SU-DHL-6 (cell line): Measurements from ENCODE around the gene NID2.

Experiments used
- CTCF ChIP-seq: fragments of 200-600 bp; sonication (generic); IDR thresholded peaks from one replicate; pipeline ENCODE4 v1.5.1; 2017; ENCODE audit warnings: antibody characterized with exemption, mild to moderate bottlenecking, low read length, moderate library complexity; ENCODE audit not compliant: insufficient read depth, poor library complexity, severe bottlenecking
- EZH2phosphoT487 ChIP-seq: fragments of 200-600 bp; sonication (generic), shearing (Covaris generic); conservative IDR thresholded peaks from 2 replicates; pipeline ENCODE4 v1.6.1; 2018; ENCODE audit warnings: mild to moderate bottlenecking, antibody characterized with exemption, low read length, moderate library complexity, mixed read lengths

- TF ChIP-seq CTCF (no peak), EZH2phosphoT487 (no peak)
These were observed 4.7 kb downstream of the NID2 start for GRCh38 chr14:52064174-52064573.
